Mucosa of stomach (tissue), 1 donor: ENCODE results near the gene GABRG3.

Experiments
- H3K27me3 ChIP-seq: one replicate; pipeline ENCODE4 v1.7.0; 2013; ENCODE audit warnings: mild to moderate bottlenecking, low read length; ENCODE audit not compliant: control insufficient read depth, insufficient read depth
- H3K36me3 ChIP-seq: one replicate; pipeline ENCODE4 v1.7.0; 2013; ENCODE audit warnings: low read length; ENCODE audit not compliant: control insufficient read depth, insufficient read depth
- H3K4me1 ChIP-seq: one replicate; pipeline ENCODE4 v1.7.0; 2013; ENCODE audit warnings: mild to moderate bottlenecking, low read length; ENCODE audit not compliant: control insufficient read depth, insufficient read depth
- H3K4me3 ChIP-seq: one replicate; pipeline ENCODE4 v1.7.0; 2013; ENCODE audit warnings: low read length
- H3K9ac ChIP-seq: one replicate; pipeline ENCODE4 v1.7.0; 2013; ENCODE audit warnings: mild to moderate bottlenecking, low read length, moderate library complexity
- H3K9me3 ChIP-seq: one replicate; pipeline ENCODE4 v1.7.0; 2013; ENCODE audit warnings: mild to moderate bottlenecking, low read length, moderate library complexity; ENCODE audit not compliant: control insufficient read depth
- donor health status: Pancreatic carcinoma.

Gene GABRG3

DNA sequence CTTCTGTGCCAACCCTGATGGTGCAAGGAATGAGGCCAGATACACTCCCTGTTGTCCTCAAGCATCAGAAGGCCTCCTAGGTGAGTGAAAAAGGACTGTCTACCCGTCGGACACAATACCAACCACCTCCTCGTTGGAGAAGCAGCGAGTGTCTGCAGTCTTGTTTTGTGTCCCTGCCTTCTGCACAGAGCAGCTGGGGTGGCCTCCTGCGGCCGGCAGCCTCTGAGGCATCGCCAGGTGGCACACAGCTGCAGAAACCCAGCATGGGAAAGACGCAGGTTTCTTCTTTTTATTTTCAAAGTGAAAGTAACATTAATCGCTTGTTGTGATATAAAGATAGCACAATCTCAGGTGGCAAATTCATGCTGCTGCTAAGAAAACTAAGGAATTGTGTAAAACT is 618.3 kb downstream of the GABRG3 start:
- Histone ChIP-seq H3K9ac (no peak overlapping the region), H3K27me3 (no peaks in the 10 kb centered on the region), H3K36me3 (no peaks in the 10 kb centered on the region), H3K9me3 (no peaks in the 10 kb centered on the region), H3K4me1 (no peaks in the 10 kb centered on the region), H3K4me3 (no peak overlapping the region)

DNA sequence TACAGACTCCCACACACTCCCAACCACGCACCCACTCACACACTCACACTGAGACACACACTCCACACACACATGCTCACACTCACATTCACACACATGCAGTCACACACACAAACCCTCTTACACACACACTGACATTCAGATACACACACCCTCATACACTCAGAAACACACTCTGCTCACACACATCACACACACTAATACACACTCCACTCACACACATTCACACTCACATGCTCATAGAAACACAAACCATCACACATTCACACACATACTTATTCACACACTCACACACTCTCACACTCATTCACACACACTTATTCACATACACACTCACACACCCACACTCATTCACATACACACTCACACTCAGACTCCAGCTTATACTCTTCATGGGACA is 618.8 kb downstream of the GABRG3 start:
- H3K36me3 ChIP-seq = no peaks in the 10 kb centered on the region
- no peaks in the 10 kb centered on the region for H3K9me3 ChIP-seq
- no peaks in the 10 kb centered on the region for H3K27me3 ChIP-seq
- H3K9ac ChIP-seq = no peak overlapping the region
- H3K4me1 ChIP-seq = no peaks in the 10 kb centered on the region
- H3K4me3 ChIP-seq = no peak overlapping the region
